ENCODE measurements around the gene KCNJ9.

The KCNJ9 gene

GRCh38 chr1:160066829-160067745, 14.3 kb upstream of the KCNJ9 start:
- DNase-seq (ENCODE audit: low spot score) = no peak

DNA sequence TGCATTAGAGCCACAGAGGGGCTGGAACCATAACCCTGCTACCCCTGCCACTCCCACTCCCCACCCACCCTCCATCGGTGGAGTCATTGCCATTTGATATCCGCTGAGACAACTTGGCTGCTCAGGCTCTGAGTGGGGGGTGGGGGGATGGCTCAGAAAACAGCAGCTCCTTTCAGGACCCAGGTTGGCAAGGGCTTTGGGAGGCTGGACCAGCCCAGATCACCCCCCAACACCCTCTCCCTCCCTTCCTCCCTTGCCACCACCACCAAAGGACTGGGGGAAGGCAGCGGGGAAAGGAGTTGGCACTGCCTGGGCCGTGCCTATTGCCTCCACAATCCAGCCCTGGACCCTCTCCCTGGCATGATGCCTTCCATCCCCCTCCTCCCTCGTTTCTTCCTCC, 13.1 kb upstream of the KCNJ9 start:
- DNase-seq (ENCODE audit: low spot score) = no peak

GRCh38 chr1:160069460-160070231, 11.7 kb upstream of the KCNJ9 start, which contains the start of gene KCNJ10:
Gene KCNJ10 (minus strand): TSS chr1:160070160. CDS start chr1:160042532, 27,628 bp downstream.
- DNase-seq (ENCODE audit: low spot score) = no peak

DNA sequence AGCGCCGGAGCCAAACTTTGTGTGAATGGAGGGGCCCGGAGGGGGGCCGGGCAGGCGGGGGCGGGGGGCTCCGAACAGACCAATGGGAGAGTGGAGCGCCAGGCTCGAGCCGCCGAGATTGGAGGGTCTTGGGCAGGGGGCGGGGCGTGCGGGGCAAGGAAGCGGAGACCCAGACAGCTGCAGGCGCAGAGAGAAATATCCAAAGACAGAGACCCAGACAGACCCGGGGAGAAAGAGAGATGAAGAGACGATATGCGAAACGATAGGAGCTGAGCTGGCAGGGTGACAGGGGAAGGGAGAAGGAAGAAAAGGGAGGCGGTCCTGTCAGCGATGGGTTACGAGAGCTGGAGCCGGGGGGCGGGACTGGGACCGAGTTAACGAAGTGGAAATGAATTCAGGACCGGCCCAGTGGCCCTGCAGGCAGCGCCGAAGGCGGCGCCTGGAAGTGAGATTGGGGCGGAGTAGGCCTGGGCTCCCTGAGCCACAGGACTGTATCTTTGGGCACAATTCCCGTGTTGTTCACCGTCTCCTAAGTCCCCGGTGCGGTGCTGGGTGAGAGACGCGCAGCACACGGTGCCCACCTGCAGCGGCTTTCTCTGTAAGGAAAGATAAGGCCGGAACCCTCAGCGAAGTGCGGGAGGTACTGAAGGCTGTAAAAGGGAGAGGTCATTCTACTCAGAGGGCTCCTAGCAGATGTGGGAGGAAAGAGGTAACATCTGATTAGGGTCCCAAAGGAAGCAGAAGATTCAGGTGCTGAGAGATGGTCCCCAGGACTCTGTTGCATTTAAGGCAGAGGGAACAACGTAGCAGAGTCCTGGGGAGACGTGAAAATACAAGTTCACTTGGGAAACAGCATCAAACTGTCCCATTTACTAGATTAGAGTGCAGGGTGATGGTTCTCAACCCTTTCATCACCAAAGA, 10.8 kb upstream of the KCNJ9 start:
- peak; percentile 28 for DNase-seq (ENCODE audit: low spot score)

GRCh38 chr1:160071289-160071688, 10.0 kb upstream of the KCNJ9 start:
- DNase-seq (ENCODE audit: low spot score) = no peak

- no peak for DNase-seq (ENCODE audit: low spot score)
Observed at GRCh38 chr1:160074865-160075264, 6.5 kb upstream of the KCNJ9 start.

DNA sequence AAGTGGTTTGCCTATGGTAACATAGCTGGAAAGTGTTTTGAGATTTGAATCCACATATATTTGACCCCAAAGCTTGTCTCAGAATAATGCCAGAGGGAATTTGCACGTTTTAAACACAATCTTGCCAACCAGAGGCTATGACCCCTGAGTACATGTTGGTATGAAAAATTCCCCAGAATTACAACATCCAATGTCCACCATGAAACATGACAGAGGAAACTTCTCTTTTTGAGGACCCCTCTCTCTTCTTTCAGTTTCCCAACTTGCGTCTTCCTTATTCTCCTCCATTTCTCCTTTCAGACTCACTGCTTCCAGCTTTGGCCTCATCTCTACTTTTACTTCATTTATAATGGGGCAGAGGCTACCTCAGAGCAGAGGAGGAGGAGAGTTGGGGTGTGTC, 5.5 kb upstream of the KCNJ9 start:
- no peak for DNase-seq (ENCODE audit: low spot score)

DNA sequence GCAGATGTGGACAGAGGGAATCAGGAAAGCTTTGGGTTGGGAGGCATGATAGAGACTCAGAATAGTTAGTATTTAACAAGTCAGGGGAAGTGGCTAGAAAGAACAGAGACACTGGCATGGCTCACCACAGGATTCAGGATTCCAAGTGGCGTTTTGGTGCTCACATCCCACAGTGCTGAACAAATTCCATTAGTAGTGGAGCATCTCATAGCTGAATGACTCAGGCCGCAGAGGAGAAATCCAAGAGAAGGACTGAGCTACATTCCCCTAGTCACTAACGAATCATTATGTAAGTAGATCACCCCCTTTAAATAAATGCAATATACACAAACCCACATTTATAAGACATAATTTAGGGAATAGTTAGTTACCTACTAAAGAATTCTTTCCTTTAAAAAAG, 5.0 kb upstream of the KCNJ9 start:
- no peak for DNase-seq (ENCODE audit: low spot score)

- DNase-seq (ENCODE audit: low spot score) = no peak
Observed at GRCh38 chr1:160077486-160077885, 3.9 kb upstream of the KCNJ9 start.

DNA sequence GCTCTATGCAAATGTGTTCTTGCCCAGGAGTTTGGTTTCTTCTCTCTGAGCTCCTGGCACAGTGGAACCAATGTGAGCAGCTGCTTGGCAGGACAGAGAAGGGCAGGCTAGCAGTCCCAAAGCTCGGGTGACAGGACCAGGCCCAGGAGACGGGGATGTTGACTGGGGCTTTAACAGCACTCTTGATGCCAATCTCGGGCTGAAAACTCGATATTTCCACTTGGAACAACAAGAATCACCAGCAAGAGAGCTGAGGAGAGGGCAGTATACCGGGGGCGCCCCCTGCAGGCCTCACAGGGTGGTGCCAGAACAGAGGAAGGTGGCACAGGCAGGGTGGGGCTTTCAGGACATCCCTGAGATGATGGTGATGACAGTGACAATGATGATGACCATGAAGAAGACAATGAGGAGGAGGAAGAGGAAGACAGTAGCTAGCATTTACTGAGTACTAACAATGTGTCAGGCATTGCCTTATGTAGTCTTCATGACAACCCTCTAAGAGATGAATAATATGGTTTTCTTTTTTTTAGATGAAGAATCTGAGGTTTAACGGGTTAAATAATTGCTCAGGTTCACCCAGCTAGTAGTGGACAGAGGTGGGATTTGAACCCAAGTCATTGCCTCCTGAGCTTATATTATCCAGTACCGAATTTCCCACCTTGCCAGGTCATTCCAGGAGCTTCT, 2.7 kb upstream of the KCNJ9 start:
- no peak for DNase-seq (ENCODE audit: low spot score)

DNA sequence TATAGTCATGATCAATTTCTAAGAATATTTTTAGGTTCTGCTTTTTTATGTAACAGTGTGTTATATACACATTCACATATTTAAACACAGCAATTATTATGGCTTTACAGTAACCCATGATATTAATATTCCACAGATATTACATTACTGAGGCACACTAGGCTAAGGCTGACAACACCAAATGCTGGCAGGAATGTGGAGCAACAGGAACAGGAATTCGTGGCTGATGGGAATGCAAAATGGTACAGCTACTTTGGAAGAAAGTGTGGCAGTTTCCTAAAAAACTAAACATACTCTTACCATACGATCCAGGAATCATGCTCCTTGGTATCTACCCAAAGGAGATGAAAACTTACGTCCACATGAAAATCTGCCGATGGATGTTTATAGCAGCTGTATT, 1.9 kb upstream of the KCNJ9 start:
- no peak for DNase-seq (ENCODE audit: low spot score)

DNA sequence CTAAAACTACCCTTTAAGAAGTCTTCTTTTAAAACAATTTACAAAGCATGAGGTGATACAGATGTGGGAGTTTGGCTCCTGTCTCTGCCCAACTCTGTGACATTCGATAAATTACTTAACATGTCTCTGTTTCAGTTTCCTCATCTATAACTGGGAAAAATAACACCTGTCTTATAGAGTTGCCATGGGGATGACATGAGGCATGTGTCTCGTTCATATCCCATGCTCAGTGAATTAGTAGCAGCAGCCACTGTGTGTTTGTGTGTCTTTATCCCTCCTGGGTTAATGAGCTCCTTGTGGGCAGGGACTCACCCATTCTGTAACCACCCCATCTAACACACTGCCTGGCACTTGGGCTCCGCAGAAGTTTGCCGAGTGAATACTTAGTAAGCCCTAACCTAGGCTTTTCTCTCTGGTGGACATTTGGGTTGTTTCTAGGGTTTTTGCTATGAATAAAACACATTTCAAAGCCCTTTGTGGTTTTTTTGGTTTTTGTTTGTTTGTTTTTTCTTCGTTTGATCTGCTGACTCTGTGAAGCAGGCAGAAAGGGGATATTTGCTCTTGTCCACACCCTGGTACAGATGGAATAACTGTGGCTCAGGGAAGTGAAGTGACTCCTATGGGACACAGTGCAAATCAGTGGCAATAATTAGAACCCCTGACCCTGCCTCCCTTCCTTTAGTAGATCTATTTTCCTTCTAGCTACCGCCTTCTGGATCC, 797 bp upstream of the KCNJ9 start:
- DNase-seq (ENCODE audit: low spot score) = no peak

DNA sequence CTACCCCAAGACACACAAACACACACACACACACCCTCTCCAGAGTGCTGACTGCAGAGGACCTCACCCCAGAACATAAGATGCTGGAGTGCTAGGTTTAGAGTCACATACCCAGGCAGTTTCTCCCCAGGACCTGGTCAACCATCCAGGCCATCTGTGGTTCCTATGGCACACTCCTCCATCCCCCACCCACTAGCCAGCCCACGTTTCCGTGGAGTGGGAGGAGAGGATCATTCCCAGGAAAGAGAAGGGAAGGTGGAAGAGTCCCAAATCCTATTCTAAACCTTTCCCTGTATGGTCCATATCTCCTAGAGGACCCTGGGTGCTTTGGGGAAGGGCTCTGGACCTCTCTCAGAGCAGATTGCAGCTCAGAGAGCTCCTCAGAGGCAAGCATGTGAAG, 1.1 kb downstream of the KCNJ9 start:
- DNase-seq (ENCODE audit: low spot score) = no peak

- DNase-seq (ENCODE audit: low spot score) = no peak
Observed at GRCh38 chr1:160082926-160083325, 1.6 kb downstream of the KCNJ9 start.

- DNase-seq (ENCODE audit: low spot score) = no peak
Observed at GRCh38 chr1:160083968-160084770, 2.8 kb downstream of the KCNJ9 start.

GRCh38 chr1:160084771-160085321, 3.5 kb downstream of the KCNJ9 start:
- DNase-seq (ENCODE audit: low spot score) = no peak

DNA sequence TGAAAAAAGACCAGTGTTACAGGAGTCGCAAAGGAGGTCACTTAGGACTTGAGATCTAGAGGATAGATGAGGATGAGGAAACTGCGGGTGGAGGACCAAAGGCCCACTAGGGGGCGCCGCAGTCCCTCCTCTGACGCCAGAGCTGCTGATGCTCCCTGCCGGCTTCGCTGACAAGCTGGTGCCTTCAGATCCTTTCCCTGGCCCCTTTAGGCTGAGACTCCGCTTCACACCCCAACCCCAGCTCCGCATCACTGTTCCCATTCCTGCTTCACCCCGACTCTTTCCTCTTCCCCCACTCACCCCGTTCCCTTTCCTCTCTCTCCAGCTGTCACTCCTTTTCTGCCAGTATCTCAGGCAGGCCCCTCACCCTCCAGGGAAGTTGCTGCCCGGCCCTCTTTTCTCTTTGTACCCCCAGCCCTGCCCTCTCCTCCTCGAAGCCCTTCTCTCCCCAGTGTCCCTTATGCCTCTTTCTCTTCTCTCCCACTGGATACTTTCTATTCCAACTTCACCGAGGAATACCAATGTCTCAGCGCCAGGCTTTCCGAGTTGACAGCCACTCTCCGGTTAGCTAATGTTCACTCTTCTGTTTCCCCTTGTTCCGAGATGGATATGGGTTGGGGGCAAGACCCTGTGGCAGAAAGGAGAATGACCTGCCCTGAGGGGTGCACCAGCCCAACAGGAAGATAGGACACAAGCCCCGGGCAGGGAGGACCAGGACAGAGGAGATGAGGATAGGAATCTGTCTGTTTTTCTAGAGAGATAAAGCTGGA, 4.5 kb downstream of the KCNJ9 start:
- DNase-seq (ENCODE audit: low spot score) = peak; percentile 62

DNA sequence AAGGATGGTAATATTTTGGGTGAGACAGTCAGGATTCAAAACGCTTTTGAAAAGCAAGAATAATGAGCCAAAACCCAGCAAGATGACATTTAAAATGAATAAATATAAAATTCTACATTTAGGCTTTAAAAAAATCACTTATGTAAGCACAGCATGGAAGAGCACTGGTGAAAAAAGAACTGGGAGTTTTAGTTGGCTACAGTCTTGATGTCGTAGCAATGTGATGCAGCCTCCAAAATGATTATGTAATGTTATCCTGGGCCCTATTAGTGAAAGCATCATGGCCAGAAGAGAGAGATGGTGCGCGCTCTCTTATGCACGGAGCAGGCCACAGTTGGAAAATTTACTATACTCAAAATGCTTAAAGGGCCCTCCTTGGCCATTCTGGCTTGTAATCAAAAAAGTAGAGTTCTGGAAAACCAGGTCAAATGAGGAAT, 5.1 kb downstream of the KCNJ9 start:
- DNase-seq (ENCODE audit: low spot score) = no peak

All from kidney capillary endothelial cell (primary cell).